Right forelimb (tissue), 1 donor: Measurements from ENCODE around the gene UBE2O.

Source experiments
- DNase-seq: peaks from one replicate; pipeline ENCODE4 v3.0.0-alpha.2; 2018

UBE2O gene

GRCh38 chr17:76410328-76410965 is 42.5 kb downstream of the UBE2O start:
- DNase-seq, result no peak

GRCh38 chr17:76408037-76408849 is 44.7 kb downstream of the UBE2O start:
- DNase-seq, result no peak

GRCh38 chr17:76407509-76407908 is 45.4 kb downstream of the UBE2O start:
- no peak for DNase-seq

GRCh38 chr17:76405967-76406647 is 46.8 kb downstream of the UBE2O start:
- DNase-seq, result no peak

- DNase-seq, result no peak
These were observed 47.4 kb downstream of the UBE2O start for GRCh38 chr17:76405607-76405966.

- no peak for DNase-seq
These were observed 47.9 kb downstream of the UBE2O start for GRCh38 chr17:76404976-76405563.

GRCh38 chr17:76404256-76404655 is 48.7 kb downstream of the UBE2O start:
- DNase-seq, result no peak

- no peak for DNase-seq
These were observed 50.2 kb downstream of the UBE2O start for GRCh38 chr17:76402711-76403110.

- no peak for DNase-seq
These were observed 53.5 kb downstream of the UBE2O start for GRCh38 chr17:76399175-76400172.

GRCh38 chr17:76398523-76399174 is 54.3 kb downstream of the UBE2O start:
- no peak for DNase-seq

GRCh38 chr17:76397687-76398522 is 55.0 kb downstream of the UBE2O start:
- DNase-seq, result peak; percentile 90

GRCh38 chr17:76397184-76397583 is 55.8 kb downstream of the UBE2O start:
- no peak for DNase-seq

GRCh38 chr17:76395980-76396379 is 57.0 kb downstream of the UBE2O start:
- DNase-seq, result no peak

- DNase-seq, result no peak
These were observed 58.8 kb downstream of the UBE2O start for GRCh38 chr17:76394166-76394565.

- no peak for DNase-seq
These were observed 61.7 kb downstream of the UBE2O start for GRCh38 chr17:76391200-76391715.

GRCh38 chr17:76390003-76390421 is 62.9 kb downstream of the UBE2O start:
- no peak for DNase-seq

GRCh38 chr17:76388966-76389888 is 63.7 kb downstream of the UBE2O start:
- DNase-seq, result no peak

GRCh38 chr17:76386966-76387765 is 65.8 kb downstream of the UBE2O start:
- no peak for DNase-seq
